ENCODE data around the gene FOXC1.

Gene FOXC1

GRCh38 chr6:1601158-1602048 lies 8.3 kb upstream of the FOXC1 start:
- Histone ChIP-seq H3K79me2 (ENCODE audit: control insufficient read depth, low read length) (no peaks in the 10 kb centered on the region), H3K36me3 (ENCODE audit: control insufficient read depth, low read length) (no peaks in the 10 kb centered on the region), H3K27me3 (ENCODE audit: control insufficient read depth, low read length) (peaks cover 43% of the 10 kb centered on the region), H3K9me2 (replicated peaks; ENCODE audit: control insufficient read depth, low read length) (no peaks in the 10 kb centered on the region), H3K4me1 (ENCODE audit: control insufficient read depth, low read length) (peaks cover 3% of the 10 kb centered on the region), H3K9me3 (ENCODE audit: control insufficient read depth, insufficient read depth, low read length) (no peaks in the 10 kb centered on the region), H3K27ac (ENCODE audit: low read depth, low read length) (no peak overlapping the region), H3K4me2 (ENCODE audit: low read length) (no peak overlapping the region), H4K20me1 (ENCODE audit: control insufficient read depth, insufficient read depth, low read depth, low read length) (no peaks in the 10 kb centered on the region), H3F3A (ENCODE audit: control insufficient read depth, insufficient read depth) (peaks cover 2% of the 10 kb centered on the region; the same call in 1 of the 2 replicates), H3K4me3 (ENCODE audit: low read length) (no peak overlapping the region)
- TF ChIP-seq EZH2phosphoT487 (IDR thresholded peaks at IDR 0.05; ENCODE audit: borderline replicate concordance, low read length) = no peak
- TF ChIP-seq, protein P1, sequence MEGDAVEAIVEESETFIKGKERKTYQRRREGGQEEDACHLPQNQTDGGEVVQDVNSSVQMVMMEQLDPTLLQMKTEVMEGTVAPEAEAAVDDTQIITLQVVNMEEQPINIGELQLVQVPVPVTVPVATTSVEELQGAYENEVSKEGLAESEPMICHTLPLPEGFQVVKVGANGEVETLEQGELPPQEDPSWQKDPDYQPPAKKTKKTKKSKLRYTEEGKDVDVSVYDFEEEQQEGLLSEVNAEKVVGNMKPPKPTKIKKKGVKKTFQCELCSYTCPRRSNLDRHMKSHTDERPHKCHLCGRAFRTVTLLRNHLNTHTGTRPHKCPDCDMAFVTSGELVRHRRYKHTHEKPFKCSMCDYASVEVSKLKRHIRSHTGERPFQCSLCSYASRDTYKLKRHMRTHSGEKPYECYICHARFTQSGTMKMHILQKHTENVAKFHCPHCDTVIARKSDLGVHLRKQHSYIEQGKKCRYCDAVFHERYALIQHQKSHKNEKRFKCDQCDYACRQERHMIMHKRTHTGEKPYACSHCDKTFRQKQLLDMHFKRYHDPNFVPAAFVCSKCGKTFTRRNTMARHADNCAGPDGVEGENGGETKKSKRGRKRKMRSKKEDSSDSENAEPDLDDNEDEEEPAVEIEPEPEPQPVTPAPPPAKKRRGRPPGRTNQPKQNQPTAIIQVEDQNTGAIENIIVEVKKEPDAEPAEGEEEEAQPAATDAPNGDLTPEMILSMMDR (IDR thresholded peaks at IDR 0.05; ENCODE audit: low read depth, low read length, poor library complexity, severe bottlenecking) = no peak

DNA sequence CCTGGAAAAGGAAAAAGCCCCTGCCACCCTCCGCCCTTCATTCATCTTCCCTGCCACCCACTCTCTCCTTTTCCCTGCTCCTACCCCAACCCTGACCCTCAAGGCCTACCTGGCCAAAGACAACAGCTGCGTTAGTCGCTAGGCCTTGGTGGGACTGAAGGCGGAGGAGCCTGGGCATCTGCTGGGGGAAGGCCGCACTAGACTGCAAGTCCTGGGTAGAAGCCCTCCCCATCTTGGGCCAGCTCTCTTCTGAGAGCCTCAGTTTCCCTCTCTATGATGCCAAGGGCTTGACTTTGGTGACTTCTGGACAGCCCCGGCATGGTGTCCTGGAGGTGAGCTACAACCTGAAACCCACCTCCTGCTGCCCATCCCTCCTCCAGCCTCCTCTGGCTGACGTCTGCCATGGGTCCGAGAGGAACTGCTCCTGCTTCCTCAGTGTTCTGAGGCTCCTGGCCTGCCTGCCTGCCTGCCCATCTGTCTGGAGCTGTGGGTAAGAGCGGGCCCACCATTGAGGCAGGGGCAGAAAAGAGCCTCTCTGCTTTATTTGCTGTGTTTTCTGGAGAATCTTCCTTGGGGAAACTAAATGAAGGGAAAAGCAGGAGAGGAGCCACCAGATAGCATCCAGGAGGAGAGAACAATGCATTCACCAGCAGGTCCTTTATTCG lies 7.5 kb upstream of the FOXC1 start:
- H3K4me1 ChIP-seq (ENCODE audit: control insufficient read depth, low read length) = peaks cover 10% of the 10 kb centered on the region
- no peaks in the 10 kb centered on the region for H4K20me1 ChIP-seq (ENCODE audit: control insufficient read depth, insufficient read depth, low read depth, low read length)
- no peaks in the 10 kb centered on the region for H3K79me2 ChIP-seq (ENCODE audit: control insufficient read depth, low read length)
- H3K27me3 ChIP-seq (ENCODE audit: control insufficient read depth, low read length) = peaks cover 43% of the 10 kb centered on the region
- H3K9me3 ChIP-seq (ENCODE audit: control insufficient read depth, insufficient read depth, low read length) = no peaks in the 10 kb centered on the region
- peaks cover 2% of the 10 kb centered on the region; the same call in 1 of the 2 replicates for H3F3A ChIP-seq (ENCODE audit: control insufficient read depth, insufficient read depth)
- no peaks in the 10 kb centered on the region for H3K9me2 ChIP-seq (replicated peaks; ENCODE audit: control insufficient read depth, low read length)
- H3K36me3 ChIP-seq (ENCODE audit: control insufficient read depth, low read length) = no peaks in the 10 kb centered on the region
- no peak for TF ChIP-seq EZH2phosphoT487 (IDR thresholded peaks at IDR 0.05; ENCODE audit: borderline replicate concordance, low read length)
- TF ChIP-seq, protein P1 (IDR thresholded peaks at IDR 0.05; ENCODE audit: low read depth, low read length, poor library complexity, severe bottlenecking) = no peak
- no peak overlapping the region for H3K4me2 ChIP-seq (ENCODE audit: low read length)
- H3K4me3 ChIP-seq (ENCODE audit: low read length) = no peak overlapping the region
- H3K27ac ChIP-seq (ENCODE audit: low read depth, low read length) = no peak overlapping the region

DNA sequence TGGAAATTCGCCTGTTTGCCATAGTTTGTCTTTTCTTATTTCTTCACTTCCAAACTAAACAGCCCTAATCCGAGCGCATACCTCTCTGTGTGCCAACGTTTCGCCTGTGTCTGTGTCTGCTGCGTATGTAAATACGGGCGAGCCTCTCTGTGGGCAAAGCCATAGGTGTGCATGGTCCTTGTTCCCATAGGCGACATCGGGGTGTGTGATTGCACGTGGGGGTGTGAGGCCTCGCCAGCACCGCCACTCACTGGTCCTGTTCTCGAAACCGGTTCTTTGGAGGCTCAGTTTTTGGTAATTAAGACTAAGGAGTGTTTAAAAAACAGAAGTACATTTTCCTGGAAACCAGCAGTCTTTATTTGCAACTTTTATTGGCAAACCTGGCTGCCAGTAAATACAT lies 6.0 kb upstream of the FOXC1 start:
- Histone ChIP-seq H3K4me3 (ENCODE audit: low read length) (no peak overlapping the region), H3K27ac (ENCODE audit: low read depth, low read length) (no peak overlapping the region), H3K9me3 (ENCODE audit: control insufficient read depth, insufficient read depth, low read length) (no peaks in the 10 kb centered on the region), H4K20me1 (ENCODE audit: control insufficient read depth, insufficient read depth, low read depth, low read length) (no peaks in the 10 kb centered on the region; the same call in 1 of the 2 replicates), H3K79me2 (ENCODE audit: control insufficient read depth, low read length) (no peaks in the 10 kb centered on the region), H3K4me1 (ENCODE audit: control insufficient read depth, low read length) (peaks cover 25% of the 10 kb centered on the region), H3K36me3 (ENCODE audit: control insufficient read depth, low read length) (no peaks in the 10 kb centered on the region), H3K9me2 (replicated peaks; ENCODE audit: control insufficient read depth, low read length) (no peaks in the 10 kb centered on the region), H3K27me3 (ENCODE audit: control insufficient read depth, low read length) (peaks cover 56% of the 10 kb centered on the region), H3K4me2 (ENCODE audit: low read length) (no peak overlapping the region), H3F3A (ENCODE audit: control insufficient read depth, insufficient read depth) (peaks cover 2% of the 10 kb centered on the region; the same call in 1 of the 2 replicates)
- TF ChIP-seq EZH2phosphoT487 (IDR thresholded peaks at IDR 0.05; ENCODE audit: borderline replicate concordance, low read length) = no peak
- TF ChIP-seq, protein P1 (IDR thresholded peaks at IDR 0.05; ENCODE audit: low read depth, low read length, poor library complexity, severe bottlenecking) = no peak
